Thoracic aorta (tissue), 2 donors: Measurements from ENCODE around the gene SLC25A12. TPM values are rescaled to one million over a fixed set of nuclear protein-coding genes. Genes with fewer than 3 reads are reported as not detected.

Experiments used
- ATAC-seq: fragments of 150-250 bp; one replicate; pipeline ENCODE4 v1.8.0; 2017; ENCODE audit warnings: low read depth; ENCODE audit not compliant: insufficient number of reproducible peaks, low FRiP score
- DNase-seq: peaks from one replicate; pipeline ENCODE4 v3.0.0-alpha.2; 2020; ENCODE audit warnings: low spot score
- H3K27ac ChIP-seq, 2 donors: fragments of 200-600 bp; sonication (generic); 1 replicate in 1 of 2; 2 replicates in 1 of 2; pipeline ENCODE4 v1.5.1; 2016; ENCODE audit warnings: mild to moderate bottlenecking in 2 of 2, moderate library complexity in 2 of 2
- H3K27me3 ChIP-seq: fragments of 200-600 bp; sonication (generic); replicated peaks from 2 replicates; pipeline ENCODE4 v1.6.0; 2016; ENCODE audit warnings: mild to moderate bottlenecking; ENCODE audit not compliant: insufficient read depth
- H3K36me3 ChIP-seq: fragments of 200-600 bp; sonication (generic); one replicate; pipeline ENCODE4 v1.5.1; 2016
- H3K4me1 ChIP-seq, 2 donors: fragments of 200-600 bp; sonication (generic); 1 replicate in 1 of 2; 2 replicates in 1 of 2; pipeline versions ENCODE4 v1.5.1 to v1.6.0; 2016; ENCODE audit warnings: low read depth in 2 of 2, mild to moderate bottlenecking in 1 of 2; ENCODE audit not compliant: control insufficient read depth in 1 of 2
- H3K4me3 ChIP-seq: fragments of 200-600 bp; sonication (generic); 2 replicates; pipeline ENCODE4 v1.5.1; 2016; ENCODE audit warnings: mild to moderate bottlenecking
- H3K9me3 ChIP-seq: fragments of 200-600 bp; sonication (generic); 2 replicates; pipeline ENCODE4 v1.5.1; 2016
- CTCF ChIP-seq: fragments of 200-600 bp; sonication (generic); IDR thresholded peaks from one replicate; pipeline ENCODE4 v1.5.1; 2019; ENCODE audit warnings: antibody characterized with exemption
- total RNA-seq, 2 donors: library from RNA; depleted of rRNA; stranded (reverse); fragments of >200 nt; gene quantifications; one replicate each; pipeline versions ENCODE4 v1.1.0 to v1.2.3, GENCODE V29; 2016

Gene SLC25A12
- total RNA-seq, 2 donors from 2014 or later, result 27.2 to 39.3 TPM

- DNase-seq (no peak), ATAC-seq (no peak)
- Histone ChIP-seq H3K27me3 (no peaks in the 10 kb centered on the region), H3K36me3 (no peaks in the 10 kb centered on the region), H3K4me3 (no peak overlapping the region), H3K27ac (no peak overlapping the region), H3K9me3 (no peaks in the 10 kb centered on the region), H3K4me1 (peaks cover 5 to 18% of the 10 kb centered on the region in 2 donors)
- TF ChIP-seq CTCF, result no peak
Observed at GRCh38 chr2:171889808-171890207, 4.2 kb downstream of the SLC25A12 start.

GRCh38 chr2:171889333-171889732, 4.7 kb downstream of the SLC25A12 start:
- Histone ChIP-seq H3K4me1 (peaks cover 5 to 14% of the 10 kb centered on the region in 2 donors), H3K9me3 (no peaks in the 10 kb centered on the region), H3K27me3 (no peaks in the 10 kb centered on the region), H3K4me3 (no peak overlapping the region), H3K27ac (no peak overlapping the region), H3K36me3 (no peaks in the 10 kb centered on the region)
- no peak for TF ChIP-seq CTCF
- no peak for DNase-seq
- no peak for ATAC-seq

- H3K27ac ChIP-seq, result peak overlapping the region in 1 of 2 donors; percentile 25
- H3K4me1 ChIP-seq, result peaks cover 11 to 20% of the 10 kb centered on the region in 2 donors
- no peak for ATAC-seq
Observed at GRCh38 chr2:171883275-171883893, 10.7 kb downstream of the SLC25A12 start.

GRCh38 chr2:171882089-171882769, 11.8 kb downstream of the SLC25A12 start:
- Histone ChIP-seq H3K9me3 (no peaks in the 10 kb centered on the region), H3K36me3 (no peaks in the 10 kb centered on the region), H3K27ac (peak overlapping the region; percentile 25 to 30), H3K4me3 (peak overlapping the region; percentile 1), H3K4me1 (peaks cover 15 to 29% of the 10 kb centered on the region in 2 donors), H3K27me3 (no peaks in the 10 kb centered on the region)
- no peak for DNase-seq
- ATAC-seq, result peak; percentile 71
- TF ChIP-seq CTCF, result no peak

More at GRCh38 chr2:171883275-171883893, 10.7 kb downstream of the SLC25A12 start:
- Histone ChIP-seq H3K9me3 (no peaks in the 10 kb centered on the region), H3K4me3 (no peak overlapping the region), H3K27me3 (no peaks in the 10 kb centered on the region), H3K36me3 (no peaks in the 10 kb centered on the region)
- no peak for TF ChIP-seq CTCF
- no peak for DNase-seq

GRCh38 chr2:171880774-171881173, 13.3 kb downstream of the SLC25A12 start:
- ATAC-seq (no peak), DNase-seq (no peak)
- Histone ChIP-seq H3K4me3 (no peak overlapping the region), H3K9me3 (no peaks in the 10 kb centered on the region), H3K36me3 (no peaks in the 10 kb centered on the region), H3K27ac (no peak overlapping the region), H3K4me1 (peaks cover 15 to 29% of the 10 kb centered on the region in 2 donors), H3K27me3 (no peaks in the 10 kb centered on the region)
- TF ChIP-seq CTCF, result no peak
